GM15510 (cell line): ENCODE data around the gene LPP.

ENCODE experiments used
- POLR2A ChIP-seq: IDR thresholded peaks from 3 replicates; pipeline ENCODE4 v1.6.1; 2011; ENCODE audit warnings: borderline replicate concordance; ENCODE audit not compliant: insufficient read length; ENCODE audit errors: extremely low read depth

The LPP gene

DNA sequence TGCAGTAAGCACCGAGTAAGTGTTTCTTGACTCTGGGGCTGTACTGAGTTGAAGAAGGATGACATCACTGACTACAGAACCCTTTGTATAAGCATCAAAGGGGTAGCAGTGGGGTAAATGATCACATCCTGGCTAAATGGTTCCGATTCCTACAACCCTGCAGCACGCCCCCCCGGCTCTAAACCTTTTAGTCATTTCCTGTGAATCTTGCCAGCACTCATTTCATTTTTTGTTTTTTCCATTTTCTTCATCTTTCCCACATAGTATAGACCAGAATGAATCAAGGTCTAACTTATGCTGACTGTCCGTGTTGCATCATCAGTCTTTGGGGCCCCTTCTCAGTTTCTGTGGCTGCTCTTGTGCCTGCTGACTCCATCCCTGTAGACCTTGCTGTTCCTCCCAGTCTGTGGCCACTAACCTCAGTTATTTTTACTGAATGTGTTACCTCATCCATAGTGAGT, 634.7 kb downstream of the LPP start:
- no peak for TF ChIP-seq POLR2A

DNA sequence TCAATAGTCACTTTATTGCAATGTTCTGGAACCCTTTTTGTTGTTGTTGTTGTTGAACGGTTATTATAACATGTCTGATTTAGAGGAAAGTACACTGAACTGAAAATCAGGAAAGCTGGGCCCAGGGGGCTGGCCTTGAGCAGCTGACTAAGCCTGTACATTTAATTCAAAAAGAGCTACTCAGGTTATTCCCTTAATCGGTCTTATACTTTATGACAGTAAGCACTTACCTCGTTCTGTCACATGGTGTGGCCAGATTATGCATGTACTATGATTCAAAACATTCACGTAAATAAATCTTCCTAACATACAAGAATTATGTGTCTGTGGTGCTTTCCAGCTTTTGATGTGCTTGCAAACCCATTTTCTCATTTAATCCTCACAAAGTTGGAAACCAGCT, 635.3 kb downstream of the LPP start:
- TF ChIP-seq POLR2A = no peak

DNA sequence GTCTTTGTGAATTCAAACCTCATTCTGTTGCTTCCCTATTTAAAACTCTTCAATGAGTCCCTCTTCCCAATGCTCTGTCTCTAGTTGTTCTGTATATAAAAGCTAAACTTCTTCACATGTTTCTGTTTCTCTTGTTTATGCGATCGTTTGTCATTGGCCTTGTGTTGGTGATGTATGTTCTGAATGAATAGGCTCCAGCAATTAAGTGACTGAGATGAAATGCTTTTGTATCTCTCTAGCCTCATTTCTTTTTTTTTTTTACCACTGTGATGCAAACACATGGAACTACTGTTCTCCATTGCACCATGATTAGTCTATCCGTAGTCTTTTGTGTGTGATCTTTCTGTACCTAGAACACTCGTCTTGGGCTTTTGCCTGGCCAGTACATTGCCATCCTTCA, 637.4 kb downstream of the LPP start:
- TF ChIP-seq POLR2A = no peak

DNA sequence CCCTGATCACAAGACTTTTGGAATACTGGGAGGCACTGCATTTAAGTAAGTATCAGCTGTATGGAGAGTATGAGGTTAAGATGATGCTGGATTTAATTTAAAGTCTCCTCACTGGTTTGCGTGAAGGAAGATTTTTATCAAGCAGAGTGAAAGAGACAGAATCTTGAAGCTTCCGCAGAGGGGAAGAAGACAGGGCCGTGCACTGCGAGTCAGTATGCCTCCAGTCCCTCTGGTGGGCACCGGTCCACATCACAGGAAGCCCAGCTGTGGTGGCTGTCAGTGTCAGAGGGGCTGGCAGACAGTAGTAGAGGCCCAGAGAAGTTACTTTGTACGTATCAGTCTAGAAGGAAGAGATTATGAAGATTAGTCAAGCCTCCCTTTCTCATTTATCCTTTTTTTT, 638.8 kb downstream of the LPP start:
- TF ChIP-seq POLR2A = no peak

DNA sequence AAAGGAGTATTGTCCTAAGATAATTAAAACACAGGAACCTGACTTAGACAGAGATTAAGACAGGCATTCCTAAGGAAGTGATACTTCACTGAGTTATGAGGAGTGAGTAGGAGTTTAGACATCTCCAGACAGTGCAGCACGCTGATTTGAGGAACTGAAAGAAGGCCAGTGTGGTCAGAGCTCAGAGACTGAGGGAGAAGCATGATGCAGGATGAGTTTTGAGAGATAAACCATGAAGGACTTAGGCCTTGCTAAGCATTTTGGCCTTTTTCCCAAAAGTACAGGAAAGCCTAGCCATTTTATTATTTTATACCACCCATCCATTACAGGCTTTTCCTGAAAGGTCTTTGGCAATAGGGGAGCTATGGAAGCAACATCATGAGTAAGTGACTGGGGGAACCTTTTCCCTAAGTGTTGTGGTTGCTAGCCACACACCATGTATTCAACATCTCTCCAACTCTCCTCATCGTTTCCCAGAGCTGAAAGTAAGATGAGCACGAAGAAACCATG, 642.2 kb downstream of the LPP start:
- no peak for TF ChIP-seq POLR2A

DNA sequence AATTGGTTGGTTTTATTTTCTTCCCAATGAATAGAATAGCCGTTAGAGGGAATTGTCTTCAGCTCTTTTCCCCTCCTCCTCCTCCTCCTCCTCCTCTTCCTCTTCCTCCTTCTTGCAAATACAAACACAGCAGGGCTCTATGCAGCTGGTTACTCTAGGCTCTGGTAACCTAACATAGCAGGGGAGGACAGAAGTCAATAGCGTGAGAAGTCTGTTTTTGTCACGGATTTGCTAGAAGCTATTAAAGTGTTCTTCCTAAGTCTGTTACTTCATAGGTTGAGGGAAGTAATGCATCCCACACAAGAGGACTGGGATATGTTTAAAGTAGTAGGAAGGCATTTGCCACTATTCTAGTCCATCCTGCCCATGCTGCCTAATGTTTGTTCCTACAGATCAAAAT, 643.1 kb downstream of the LPP start:
- no peak for TF ChIP-seq POLR2A

DNA sequence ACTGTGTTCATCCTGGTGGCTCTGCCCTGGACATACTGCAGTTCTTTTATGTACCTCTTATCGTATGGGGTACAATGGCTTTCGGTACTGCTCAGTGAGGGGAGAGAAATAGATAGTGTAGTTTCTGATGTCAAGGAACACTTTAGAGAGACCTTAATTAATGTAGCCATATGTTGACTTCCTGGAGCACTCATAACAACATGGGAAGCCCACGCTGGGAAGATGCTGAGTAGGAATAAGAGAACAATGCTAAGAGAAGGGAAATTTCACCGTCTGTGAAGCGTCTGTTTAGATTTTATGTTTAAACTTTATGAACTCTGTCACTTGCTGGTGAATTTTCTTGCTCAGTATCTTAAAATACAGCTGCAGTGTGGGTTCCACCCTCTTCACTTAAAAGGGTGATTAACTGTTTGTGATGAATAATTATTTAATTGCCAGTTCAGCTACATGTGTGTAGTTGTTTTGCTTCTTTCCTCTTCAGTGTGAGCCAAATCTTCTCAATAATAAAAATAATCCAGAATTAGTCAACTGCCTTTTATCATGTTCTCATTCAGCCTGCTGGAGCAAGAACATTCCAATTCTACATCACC, 644.7 kb downstream of the LPP start:
- TF ChIP-seq POLR2A = no peak

DNA sequence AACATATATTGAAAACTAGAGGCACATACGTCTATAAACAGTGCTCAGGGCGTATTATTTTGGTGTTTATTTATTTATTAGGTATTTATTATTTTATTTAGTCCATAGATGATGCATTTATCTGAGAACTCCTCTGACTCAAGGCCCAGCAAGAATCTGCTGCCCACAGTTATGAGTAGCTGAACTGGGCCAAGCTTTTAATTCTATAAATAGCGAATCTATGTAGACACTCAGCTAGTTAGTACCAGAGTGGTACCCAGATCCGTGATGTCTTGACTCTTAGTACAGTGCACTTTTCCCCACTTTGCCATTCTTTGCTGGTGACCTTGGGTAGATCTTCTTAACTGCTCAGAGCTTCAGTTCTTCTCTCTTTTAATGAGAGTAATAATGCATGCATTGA, 647.4 kb downstream of the LPP start:
- no peak for TF ChIP-seq POLR2A

DNA sequence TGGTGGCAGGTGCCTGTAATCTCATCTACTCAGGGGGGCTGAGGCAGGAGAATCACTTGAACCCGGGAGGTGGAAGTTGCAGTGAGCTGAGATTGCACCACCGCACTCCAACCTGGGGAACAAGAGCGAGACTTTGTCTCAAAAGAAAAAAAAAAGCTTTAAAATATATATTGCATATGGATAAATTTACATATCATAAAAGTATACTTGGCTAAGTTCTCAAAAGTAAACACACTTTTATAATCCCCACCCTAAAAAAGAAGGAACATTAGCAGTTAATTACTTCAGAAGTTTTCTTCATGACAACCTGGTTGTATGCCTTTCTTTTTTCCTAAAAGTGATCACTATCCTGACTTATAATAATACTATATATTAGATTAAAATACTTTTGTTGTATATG, 648.7 kb downstream of the LPP start:
- no peak for TF ChIP-seq POLR2A

DNA sequence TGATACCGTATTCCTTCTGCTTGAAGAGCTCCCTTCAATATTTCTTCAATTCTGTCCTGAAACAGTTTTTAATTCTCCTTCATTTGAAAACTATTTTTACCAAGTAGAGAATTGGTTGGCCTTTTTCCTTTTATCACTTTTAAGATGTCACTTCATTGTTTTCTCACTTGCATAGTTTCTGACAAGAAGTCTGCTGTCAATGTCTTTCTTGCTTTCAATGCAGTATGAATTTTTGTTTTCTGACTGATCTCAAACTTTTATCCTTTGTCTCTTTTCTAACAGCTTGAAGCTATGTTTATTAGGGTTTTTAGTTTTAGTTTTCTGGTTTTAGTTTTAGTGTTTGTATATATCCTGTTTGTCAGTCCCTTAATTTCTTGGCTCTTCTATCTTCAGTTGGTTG, 653.0 kb downstream of the LPP start:
- TF ChIP-seq POLR2A = no peak

DNA sequence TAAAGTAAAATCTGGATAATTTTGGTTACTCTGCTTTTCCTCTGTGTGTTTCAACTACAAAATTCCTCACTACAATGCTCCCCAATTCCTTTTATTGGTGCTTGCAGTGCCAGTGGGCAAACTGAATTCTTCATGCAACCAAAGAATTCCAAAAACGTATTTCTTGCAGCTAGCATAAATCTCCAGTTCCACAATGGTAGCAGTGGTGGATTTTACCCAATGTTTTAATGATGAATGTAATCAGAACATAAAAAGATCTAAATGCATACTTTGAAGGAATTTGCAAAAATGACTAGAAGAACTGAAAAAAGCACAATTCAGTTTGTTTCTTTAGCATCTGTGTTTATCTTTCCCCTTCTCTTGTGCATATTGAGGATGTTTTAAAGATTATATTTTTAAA, 658.2 kb downstream of the LPP start:
- TF ChIP-seq POLR2A = no peak

DNA sequence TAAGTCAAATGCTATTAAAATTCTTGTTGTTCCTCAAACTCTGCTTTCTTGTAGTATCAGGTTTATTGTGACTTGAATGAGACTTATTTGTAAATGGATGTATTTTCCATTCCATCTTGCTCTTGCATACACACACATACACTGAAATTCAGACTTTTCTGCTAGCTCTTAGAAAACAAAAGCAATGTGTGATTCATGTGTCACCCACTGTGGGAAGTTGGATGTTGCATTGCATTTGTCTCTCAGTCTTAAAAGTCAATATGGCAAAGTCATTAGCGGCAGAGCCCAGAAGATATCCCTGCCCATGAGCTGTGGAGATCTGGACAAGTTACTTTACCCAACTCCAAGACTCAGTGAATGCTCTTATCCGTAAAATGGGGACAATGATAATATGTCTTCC, 660.6 kb downstream of the LPP start:
- TF ChIP-seq POLR2A = no peak

DNA sequence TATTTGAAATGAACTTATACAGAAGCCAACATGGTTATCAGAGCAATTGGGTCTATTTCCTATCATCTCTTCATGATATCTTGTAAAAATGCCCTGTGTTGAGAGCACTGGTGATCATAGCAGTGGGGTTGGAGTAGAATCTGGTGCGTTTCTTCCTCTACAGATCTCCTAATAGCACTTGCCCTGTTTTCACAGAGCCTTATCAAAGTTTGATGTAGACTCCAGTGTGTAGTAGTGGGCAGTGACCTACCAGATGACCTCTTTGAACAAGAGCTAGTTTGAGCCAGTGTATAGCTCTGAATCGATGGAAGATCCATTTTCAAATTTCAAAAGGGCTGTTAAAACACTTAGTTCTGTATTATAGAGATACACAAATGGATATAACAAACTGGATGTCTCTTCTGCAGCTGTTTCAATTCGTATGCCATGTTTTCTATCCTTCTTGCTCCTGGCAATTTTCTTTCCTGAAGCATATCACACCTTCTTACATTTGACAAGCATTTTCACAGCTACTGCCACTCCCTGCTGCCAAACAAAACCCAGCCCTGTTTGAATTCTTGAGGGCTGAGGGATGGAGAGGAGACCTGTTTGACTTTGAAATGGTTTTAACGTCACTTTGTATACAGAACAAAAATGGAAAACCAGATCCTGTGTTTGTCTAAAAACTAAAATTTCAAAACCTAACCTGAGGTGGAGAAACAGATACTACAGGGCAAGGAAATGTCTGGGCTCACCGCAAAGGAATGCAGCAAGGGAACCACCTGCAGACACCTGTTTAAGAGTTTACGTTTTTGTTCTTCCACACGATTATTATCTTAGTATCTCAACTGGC, 663.4 kb downstream of the LPP start:
- no peak for TF ChIP-seq POLR2A

DNA sequence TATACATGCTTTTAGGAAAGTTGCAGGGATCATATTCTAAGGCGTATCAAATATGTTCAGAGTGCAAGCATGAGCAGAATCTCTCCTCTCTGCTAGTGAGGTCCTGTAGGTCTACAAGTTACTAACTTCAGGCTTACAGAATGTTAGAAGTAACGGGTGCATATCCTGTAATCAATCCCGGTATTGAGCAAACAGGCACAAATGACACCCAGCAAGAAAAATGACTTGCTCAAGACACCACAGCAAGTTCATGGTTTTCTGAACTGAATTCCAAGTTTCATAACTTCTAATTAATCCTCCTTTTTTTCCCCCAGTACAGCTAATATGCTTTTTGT, 663.9 kb downstream of the LPP start:
- TF ChIP-seq POLR2A = no peak

DNA sequence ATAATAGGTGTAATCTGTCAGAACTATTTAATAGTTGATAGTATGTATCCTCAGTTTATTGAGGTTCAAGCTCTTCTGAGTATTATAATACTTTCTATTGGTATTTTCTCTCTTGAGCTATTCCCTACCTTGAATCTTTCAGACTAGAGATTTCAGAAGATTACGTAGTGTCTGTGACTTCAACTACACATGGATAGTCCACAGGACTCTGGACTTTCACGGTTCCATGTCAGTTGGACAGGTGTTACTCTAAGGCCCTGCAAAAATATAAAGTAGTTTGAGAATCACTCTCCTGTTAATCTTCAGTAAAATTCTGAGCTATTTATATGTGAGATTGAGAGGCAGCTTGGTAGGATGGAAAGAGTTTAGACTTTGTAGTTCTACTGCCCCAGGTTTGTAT, 664.3 kb downstream of the LPP start:
- TF ChIP-seq POLR2A = no peak

DNA sequence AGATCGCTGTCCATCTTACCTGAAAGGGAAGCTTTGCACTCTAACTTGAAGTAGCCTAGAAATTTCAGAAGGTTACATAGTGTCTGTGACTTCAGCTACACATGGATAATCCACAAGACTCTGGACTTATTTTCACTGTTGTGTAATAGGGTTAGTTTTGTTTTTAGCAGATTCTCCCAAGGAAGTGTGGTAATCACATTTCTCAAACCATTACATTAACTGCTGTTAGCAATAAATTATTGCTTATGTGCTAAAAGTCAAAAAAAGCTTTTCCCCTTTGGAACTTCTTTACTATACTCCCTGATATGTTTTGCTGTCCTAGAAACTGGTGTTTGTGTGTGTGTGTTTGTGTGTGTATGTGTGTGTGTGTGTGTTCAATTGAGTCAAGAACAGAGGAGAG, 666.0 kb downstream of the LPP start:
- TF ChIP-seq POLR2A = no peak
